Urinary bladder (tissue), 4 donors: ENCODE results near the gene PSMB3. TPM values are rescaled to one million over a fixed set of nuclear protein-coding genes. Genes with fewer than 3 reads are reported as not detected.

Experiments used
- DNase-seq: peaks from one replicate; pipeline ENCODE4 v3.0.0-alpha.2; 2015; ENCODE audit errors: extremely low spot score
- H3K27ac ChIP-seq: one replicate; pipeline ENCODE4 v1.5.1; 2013; ENCODE audit warnings: low read depth, mild to moderate bottlenecking, moderate library complexity
- H3K36me3 ChIP-seq: one replicate; pipeline ENCODE4 v1.6.1; 2013; ENCODE audit warnings: mild to moderate bottlenecking, moderate library complexity; ENCODE audit not compliant: insufficient read depth
- H3K4me1 ChIP-seq: one replicate; pipeline ENCODE4 v1.6.1; 2013; ENCODE audit warnings: mild to moderate bottlenecking, moderate library complexity; ENCODE audit not compliant: insufficient read depth
- H3K4me3 ChIP-seq: one replicate; pipeline ENCODE4 v1.5.1; 2013; ENCODE audit warnings: low read depth, low read length
- WGBS: extraction: QIAGEN DNeasy Blood & Tissue Kit; methylation state at CpG from one replicate; pipeline ENCODE4 v1.1.7; 2013; 5-methylcytosine and 5-hydroxymethylcytosine counted together
- polyA plus RNA-seq: library from polyadenylated mRNA; stranded (reverse); fragments of 200-250 nt; gene quantifications from one replicate; pipeline ENCODE4 v1.2.3, GENCODE V29; 2013
- total RNA-seq: library from RNA; depleted of rRNA; stranded (reverse); fragments of >200 nt; gene quantifications from one replicate; pipeline ENCODE4 v1.2.3, GENCODE V29; 2014
- donor health status: healthy with polysubstance abuse.
- donor health status: healthy.

PSMB3 gene
- total and polyA plus RNA-seq, 2 donors, result 97.5 to 202 TPM

DNA sequence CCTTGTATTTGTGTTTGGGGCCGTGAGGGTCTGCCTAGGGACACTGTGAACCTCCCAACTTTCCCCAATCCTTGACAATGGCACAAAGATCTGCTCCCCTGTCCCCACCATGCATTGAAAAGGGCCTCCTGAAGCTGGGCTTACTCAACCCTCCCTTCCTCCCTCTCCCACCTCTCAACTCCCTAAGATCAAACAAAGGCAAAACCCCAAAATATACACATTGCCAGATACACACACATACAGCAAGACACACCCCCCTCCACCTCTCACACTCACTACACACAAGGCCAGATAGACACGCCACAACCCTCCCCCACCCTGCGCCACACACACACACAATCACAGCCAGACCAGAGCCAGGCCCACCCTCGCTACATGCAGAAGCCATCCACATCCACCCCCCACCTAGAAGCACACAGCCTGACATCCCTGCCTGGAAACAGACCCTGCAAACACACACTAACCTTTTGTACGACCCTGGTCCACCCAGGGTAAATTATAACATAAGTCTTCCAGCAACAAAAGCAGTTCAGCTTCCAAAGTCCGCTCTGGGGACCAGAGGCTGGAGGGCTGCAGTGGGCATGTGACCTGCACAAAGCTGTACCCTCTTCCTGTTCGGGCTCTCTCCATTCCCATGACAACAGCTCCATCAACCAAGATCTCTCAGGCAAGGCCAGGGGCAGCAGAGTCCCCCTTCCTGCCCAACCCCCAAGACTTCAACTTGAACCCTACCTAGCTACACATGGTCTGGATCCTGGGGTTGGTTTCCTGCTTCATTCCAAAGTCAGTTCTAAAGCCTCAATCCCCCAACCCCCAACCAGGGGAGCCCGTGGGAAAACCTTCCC is 6.3 kb upstream of the PSMB3 start:
- DNase-seq, result no peak
- peak overlapping the region; percentile 67 for H3K4me3 ChIP-seq
- 46% methylated on average over 8 of the region's 8 CpGs for WGBS
- no peaks in the 10 kb centered on the region for H3K36me3 ChIP-seq
- H3K4me1 ChIP-seq, result peaks cover 1% of the 10 kb centered on the region
- no peak overlapping the region for H3K27ac ChIP-seq

DNA sequence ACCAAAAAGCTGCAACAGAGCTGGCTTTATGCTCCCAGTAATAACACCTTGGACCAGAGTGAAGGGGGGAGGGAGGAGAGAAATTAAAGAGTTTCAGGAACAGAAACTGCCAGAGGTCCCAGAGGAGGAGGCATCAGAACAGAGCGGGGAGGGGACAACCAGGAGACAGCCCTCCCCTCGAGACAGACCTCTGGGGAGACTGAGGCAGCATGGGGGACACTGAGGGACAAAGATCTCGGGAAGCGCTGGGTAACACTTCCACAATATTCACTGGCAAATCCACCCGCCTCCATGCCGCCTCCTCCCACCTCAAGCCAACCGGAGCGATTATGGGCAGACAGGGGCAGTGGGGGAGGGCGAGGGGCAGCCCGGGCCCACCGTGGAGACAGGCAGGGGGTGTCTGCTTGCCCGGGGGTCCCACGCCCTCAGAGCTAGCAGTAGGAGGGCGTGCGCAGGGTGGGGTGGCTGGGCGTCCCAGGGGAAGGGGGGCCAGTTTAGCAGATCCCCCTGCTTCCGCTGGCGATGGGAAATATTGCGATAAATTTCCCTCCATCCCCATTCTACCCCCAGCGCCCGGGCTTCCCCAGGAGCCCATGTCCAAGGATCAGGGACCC is 5.6 kb upstream of the PSMB3 start:
- peaks cover 1% of the 10 kb centered on the region for H3K4me1 ChIP-seq

DNA sequence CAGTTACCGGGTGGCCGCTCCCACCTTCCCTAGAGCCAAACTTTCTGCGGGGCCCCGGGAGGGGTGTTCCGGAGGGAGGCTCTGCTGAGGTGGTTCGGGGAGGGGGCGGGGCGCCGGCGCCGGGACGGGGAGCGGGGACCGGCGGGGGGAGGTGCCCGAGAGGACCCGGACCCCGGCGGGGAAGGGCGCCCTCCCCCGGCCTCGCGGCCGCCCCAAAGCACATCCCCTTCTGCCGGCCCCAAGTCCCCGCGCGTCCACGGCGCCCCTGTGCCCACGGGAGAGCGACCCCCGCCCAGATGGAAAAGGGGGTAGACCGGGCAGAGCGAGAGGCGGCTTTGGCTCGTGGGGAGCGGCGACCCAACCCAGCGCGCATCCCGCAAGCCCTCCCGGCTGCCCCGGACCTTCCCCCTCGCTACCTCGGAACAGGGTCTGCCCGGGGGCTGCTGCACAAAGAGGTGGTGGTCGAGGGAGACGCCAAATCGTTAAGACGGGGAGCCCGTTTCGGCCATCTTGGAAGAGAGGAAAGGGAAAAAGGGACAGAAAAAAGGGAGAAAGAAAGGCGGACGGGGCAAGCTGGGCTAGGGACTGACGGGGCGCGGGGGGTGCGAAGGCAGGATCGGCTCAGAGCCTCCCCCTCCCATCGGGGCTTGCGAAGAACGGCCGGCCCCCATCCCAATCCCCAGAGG is 4.9 kb upstream of the PSMB3 start:
- Histone ChIP-seq H3K36me3 (no peaks in the 10 kb centered on the region), H3K4me1 (peaks cover 1% of the 10 kb centered on the region), H3K27ac (peak overlapping the region; percentile 44), H3K4me3 (peak overlapping the region; percentile 67)
- no peak for DNase-seq
- WGBS, result 1% methylated on average over 64 of the region's 64 CpGs

More for the DNA sequence above, 5.6 kb upstream of the PSMB3 start:
- no peaks in the 10 kb centered on the region for H3K36me3 ChIP-seq
- H3K4me3 ChIP-seq, result peak overlapping the region; percentile 67
- WGBS, result 3% methylated on average over 21 of the region's 21 CpGs
- no peak for DNase-seq
- peak overlapping the region; percentile 12 for H3K27ac ChIP-seq

DNA sequence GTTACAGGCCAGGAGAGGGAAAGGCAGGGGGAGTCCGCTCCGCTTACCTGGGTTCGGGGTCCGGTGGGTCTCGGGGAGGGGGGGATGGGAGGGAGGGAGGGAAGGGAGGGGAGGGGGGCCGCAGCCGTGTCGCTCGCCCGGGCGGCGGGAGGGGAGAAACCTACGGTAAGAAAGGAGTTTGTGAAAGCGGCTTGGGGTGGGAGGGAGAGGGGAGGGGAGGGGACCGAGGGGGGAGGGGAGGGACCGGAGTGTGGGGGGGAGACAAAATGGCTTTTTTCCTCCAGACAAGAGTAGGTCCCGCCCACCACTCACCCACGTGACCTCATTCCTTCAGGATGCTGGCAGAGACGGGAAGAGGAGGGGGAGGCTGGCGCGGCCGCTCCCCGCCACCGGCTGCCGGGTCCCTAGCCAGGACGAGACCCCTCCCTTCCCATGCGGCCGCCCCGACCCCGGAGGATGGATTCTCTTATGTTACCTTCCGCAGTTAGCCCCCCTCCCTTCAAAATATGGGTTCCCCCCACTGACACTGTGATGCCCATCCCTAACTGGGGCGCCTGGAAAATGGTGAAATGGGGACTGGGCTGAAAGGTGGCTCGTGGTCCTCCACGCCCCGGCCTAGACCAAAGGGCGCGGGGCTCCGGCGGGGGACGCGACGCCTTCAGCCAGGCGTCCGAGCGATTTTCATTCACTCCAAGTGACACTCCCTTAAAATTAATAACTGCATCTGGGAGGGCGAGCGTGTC is 4.2 kb upstream of the PSMB3 start, which contains the start of gene PCGF2:
PCGF2 (minus strand) TSS at position 188 of the 743 bp plus-strand sequence. CDS start 7,934 bp downstream, outside the sequence.
- WGBS, result under 1% methylated on average over 47 of the region's 47 CpGs
- peak within 1 kb of the TSS; percentile 85 for H3K27ac ChIP-seq
- H3K36me3 ChIP-seq, result no peaks in the 10 kb centered on the region
- peaks cover 1% of the 10 kb centered on the region for H3K4me1 ChIP-seq
- DNase-seq, result peak; percentile 79
- H3K4me3 ChIP-seq, result peak within 1 kb of the TSS; percentile 67

DNA sequence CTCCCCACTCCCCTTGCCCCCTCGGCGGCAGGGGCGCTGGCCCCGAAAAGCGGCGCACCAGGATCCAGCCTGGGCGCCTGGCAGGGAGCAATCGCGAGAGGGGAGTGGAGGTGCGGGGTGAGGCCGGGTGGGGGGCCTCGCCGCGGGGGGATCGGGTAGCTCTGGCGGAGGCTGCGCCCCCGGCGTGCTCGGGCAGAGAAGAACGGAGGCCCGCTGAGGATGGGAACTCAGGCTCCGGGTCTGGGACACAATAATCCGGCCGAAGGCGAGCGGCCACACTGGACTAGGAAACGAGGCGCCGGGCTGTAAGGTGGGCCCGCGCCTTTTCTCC is 3.7 kb upstream of the PSMB3 start:
- Histone ChIP-seq H3K36me3 (no peaks in the 10 kb centered on the region), H3K4me3 (peak overlapping the region; percentile 67), H3K4me1 (peaks cover 1% of the 10 kb centered on the region), H3K27ac (peak overlapping the region; percentile 85)
- DNase-seq, result no peak
- WGBS, result under 1% methylated on average over 32 of the region's 32 CpGs

DNA sequence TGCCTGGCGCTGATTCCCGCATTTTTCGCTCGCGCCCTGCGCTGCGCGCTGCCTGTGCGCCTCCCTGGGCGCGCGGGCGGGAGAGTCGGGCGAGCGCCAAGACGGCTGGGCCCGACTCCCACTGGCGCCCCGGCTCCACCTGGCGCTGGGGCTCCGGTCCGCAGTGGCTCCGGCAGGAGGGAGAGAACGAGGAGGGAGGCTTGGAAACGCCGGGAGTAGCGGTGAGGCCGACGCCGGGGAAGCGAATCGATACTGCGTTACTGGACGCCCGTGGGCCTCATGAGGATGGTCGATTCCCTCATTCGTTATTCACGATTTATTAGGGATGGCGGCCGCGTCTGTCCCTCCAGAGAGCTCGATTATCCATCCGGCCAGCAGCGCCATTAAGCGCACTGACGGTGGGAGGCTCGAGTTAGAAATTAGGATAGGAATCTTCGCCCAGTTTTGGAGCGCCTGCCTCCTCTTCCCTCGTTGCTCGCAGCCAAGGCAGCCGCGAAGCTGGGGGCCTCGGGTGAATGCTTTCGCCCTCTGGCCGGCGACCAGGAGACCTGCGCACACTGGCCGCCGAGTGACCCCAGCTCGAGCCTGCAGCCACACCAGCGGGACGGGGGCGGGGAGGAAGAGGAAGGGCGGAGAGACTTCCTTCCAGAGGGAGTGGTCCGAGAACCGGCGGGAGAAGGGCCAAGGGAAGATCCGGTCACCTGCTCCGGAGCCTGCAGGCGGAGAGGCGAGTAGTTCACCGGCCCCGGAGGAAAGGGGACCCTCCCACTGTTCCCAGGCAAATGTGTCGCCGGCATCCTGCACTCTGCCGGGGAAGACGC is 3.1 kb upstream of the PSMB3 start:
- peak overlapping the region; percentile 67 for H3K4me3 ChIP-seq

DNA sequence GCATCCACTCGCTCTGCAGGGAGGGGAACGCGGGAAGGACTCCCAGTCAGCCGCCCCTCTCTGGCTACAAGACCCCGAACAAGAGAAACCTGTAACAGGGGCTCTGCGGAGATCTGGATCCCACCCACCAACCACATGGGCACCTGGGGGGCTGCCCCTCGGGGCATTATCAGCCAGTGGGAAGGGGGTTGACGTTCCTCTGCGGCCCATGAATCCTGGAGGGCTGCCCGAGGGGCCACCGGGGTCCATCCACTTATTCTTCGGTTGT is 2.6 kb upstream of the PSMB3 start:
- peak overlapping the region; percentile 67 for H3K4me3 ChIP-seq
- 7% methylated on average over 12 of the region's 12 CpGs for WGBS
- H3K27ac ChIP-seq, result no peak overlapping the region
- H3K4me1 ChIP-seq, result peaks cover 1% of the 10 kb centered on the region
- no peak for DNase-seq
- no peaks in the 10 kb centered on the region for H3K36me3 ChIP-seq

More for the DNA sequence above, 3.1 kb upstream of the PSMB3 start:
- H3K27ac ChIP-seq, result peak overlapping the region; percentile 85
- no peak for DNase-seq
- H3K36me3 ChIP-seq, result no peaks in the 10 kb centered on the region
- under 1% methylated on average over 79 of the region's 79 CpGs for WGBS
- peaks cover 1% of the 10 kb centered on the region for H3K4me1 ChIP-seq

DNA sequence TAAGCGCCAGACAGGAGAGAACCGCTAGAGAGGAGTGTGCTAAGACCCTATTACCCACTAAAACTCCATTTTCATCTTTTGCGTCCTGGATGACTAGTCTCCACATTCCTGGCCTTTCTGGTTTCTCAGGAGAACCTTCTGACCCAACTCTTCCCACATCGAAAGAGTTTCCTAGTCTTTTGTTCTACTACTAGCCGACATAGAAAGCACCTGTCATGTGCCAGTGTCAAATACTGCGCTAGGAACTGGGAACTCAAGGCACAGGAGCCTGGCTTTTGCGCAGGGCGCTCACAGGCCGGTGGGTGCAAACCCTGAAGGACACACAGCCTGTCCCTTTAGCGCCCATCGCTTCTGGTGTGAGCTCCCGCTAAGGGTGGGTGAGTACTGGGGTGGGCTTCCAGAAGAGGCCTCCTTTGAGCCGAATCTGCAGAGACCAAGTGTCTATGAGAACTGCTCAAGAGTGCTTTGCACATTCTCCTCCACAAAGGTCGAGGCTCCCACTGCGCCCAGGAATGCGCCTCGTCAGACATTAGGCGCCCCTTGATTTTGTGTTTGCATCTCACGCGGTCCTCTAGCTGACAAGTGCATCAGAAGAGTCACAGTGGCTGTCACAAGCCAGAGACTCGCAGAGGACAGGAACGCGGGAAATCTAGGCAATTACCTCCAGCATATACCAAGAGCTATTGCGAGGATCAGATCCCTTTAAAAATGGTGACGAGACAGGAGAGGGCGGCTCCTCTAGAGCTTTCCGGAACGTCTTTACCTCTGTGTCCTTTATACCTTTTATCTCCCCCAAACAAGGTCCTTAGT is 2.0 kb upstream of the PSMB3 start:
- DNase-seq, result no peak

DNA sequence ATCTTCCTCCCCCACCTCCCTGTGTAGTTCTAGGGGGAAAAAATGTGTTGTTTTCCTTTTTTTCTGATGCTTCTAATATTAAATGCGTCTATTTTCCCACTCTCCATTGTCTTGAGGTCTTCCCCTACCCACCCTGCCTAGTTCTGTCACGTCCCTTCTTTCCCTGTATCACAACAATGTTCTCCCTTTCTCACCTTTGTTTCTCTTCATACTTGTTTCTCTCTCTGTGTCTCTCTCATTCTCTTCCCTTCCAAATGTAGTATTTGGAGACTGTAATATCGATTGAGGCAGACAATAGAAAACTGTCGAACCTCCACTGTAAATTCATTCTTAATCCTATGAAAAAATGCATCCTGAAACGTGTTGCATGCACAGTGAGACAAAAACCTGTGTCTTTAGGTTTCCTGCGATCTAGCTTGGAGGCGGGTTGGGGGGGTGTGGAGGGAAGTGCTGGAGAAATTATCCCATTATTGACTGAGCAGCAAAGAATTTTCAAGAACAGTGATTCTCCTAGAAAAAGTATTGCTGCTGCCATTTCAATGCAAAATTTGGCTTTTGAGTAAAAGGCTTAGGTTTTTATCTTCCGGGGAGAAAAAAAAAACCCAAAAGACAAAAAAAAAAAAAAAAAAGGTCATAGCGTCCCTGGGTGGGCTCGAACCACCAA is 1.3 kb upstream of the PSMB3 start:
- peaks cover 1% of the 10 kb centered on the region for H3K4me1 ChIP-seq
- peaks cover 4% of the 10 kb centered on the region for H3K36me3 ChIP-seq
- no peak for DNase-seq
- H3K27ac ChIP-seq, result no peak overlapping the region
- 8% methylated on average over 10 of the region's 10 CpGs for WGBS
- no peak overlapping the region for H3K4me3 ChIP-seq

More for the DNA sequence above, 2.0 kb upstream of the PSMB3 start:
- H3K27ac ChIP-seq, result no peak overlapping the region
- H3K4me3 ChIP-seq, result peak overlapping the region; percentile 67
- H3K4me1 ChIP-seq, result peaks cover 1% of the 10 kb centered on the region
- 34% methylated on average over 28 of the region's 28 CpGs for WGBS
- H3K36me3 ChIP-seq, result no peaks in the 10 kb centered on the region

DNA sequence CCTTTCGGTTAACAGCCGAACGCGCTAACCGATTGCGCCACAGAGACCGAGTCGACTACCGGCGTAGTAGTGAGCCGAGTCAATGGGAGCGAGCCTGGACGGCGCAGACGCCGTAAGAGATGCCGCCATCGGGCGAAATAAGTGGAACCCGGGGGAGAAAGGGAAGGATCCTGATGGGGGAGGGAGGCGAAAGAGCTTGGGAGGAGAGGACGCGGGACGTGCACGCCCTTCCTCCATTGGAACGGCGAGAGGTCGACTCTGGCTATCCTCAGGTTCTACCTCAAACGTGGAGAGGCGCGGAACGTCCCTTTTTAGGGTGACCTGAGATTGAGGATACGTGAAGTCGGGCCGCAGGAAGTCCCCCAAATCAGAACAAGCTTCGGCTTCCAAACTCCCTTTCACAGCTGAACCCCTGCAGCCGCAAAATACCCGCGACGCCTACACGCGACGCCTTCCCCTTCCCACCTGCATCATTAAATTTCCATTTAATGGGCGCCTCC is 683 bp upstream of the PSMB3 start:
- Histone ChIP-seq H3K4me1 (peaks cover under 1% of the 10 kb centered on the region), H3K36me3 (peaks cover 4% of the 10 kb centered on the region), H3K27ac (peak overlapping the region; percentile 68), H3K4me3 (peak overlapping the region; percentile 29)
- DNase-seq, result peak; percentile 74
- under 1% methylated on average over 44 of the region's 44 CpGs for WGBS

DNA sequence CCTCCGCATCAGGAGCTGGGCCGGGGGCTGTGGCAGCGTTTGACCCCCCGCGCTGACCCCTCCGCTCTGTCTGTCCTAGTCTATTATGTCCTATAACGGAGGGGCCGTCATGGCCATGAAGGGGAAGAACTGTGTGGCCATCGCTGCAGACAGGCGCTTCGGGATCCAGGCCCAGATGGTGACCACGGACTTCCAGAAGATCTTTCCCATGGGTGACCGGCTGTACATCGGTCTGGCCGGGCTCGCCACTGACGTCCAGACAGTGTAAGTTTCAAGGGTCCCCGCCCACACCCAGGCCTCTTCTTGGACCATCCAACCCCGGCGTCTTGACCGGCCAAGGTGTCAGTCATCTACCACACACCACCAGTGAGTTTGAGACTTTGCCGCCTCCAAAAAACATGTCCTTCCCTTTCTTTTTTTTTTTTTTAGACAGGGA is 548 bp downstream of the PSMB3 start:
- Histone ChIP-seq H3K4me3 (peak overlapping the region; percentile 82), H3K4me1 (no peaks in the 10 kb centered on the region), H3K36me3 (peaks cover 4% of the 10 kb centered on the region), H3K27ac (peak overlapping the region; percentile 55)
- DNase-seq, result no peak
- WGBS, result 8% methylated on average over 22 of the region's 22 CpGs
